Neural progenitor cell (in vitro differentiated cells): ENCODE data around the gene GABRB1. TPM values are rescaled to one million over a fixed set of nuclear protein-coding genes. Genes with fewer than 3 reads are reported as not detected.

Source experiments
- DNase-seq: peaks from one replicate; pipeline ENCODE4 v3.0.0-alpha.2; 2016; ENCODE audit warnings: low spot score
- H2AFZ ChIP-seq: fragments of 200-600 bp; sonication (generic); replicated peaks from 2 replicates; pipeline ENCODE4 v1.6.1; 2016; ENCODE audit warnings: antibody characterized with exemption
- H3F3A ChIP-seq: fragments of 200-600 bp; sonication (generic); 2 replicates; pipeline ENCODE4 v1.6.1; 2016; ENCODE audit warnings: antibody characterized with exemption, low read depth
- H3K27ac ChIP-seq: fragments of 200-600 bp; sonication (generic); 2 replicates; pipeline ENCODE4 v1.5.1; 2016; ENCODE audit warnings: mild to moderate bottlenecking
- H3K27me3 ChIP-seq: fragments of 200-600 bp; sonication (generic); 2 replicates; pipeline ENCODE4 v1.6.1; 2016; ENCODE audit warnings: mild to moderate bottlenecking, moderate library complexity
- H3K36me3 ChIP-seq: fragments of 200-600 bp; sonication (generic); 2 replicates; pipeline ENCODE4 v1.5.1; 2016
- H3K4me1 ChIP-seq: fragments of 200-600 bp; sonication (generic); 2 replicates; pipeline ENCODE4 v1.6.1; 2016; ENCODE audit warnings: mixed run types
- H3K4me2 ChIP-seq: fragments of 200-600 bp; sonication (generic); 2 replicates; pipeline ENCODE4 v1.6.1; 2016
- H3K4me3 ChIP-seq: fragments of 200-600 bp; sonication (generic); 2 replicates; pipeline ENCODE4 v1.5.1; 2016
- H3K79me2 ChIP-seq: fragments of 200-600 bp; sonication (generic); 2 replicates; pipeline ENCODE4 v1.6.1; 2016; ENCODE audit warnings: low read depth
- H3K9ac ChIP-seq: fragments of 200-600 bp; sonication (generic); 2 replicates; pipeline ENCODE4 v1.6.1; 2016
- H3K9me3 ChIP-seq: fragments of 200-600 bp; sonication (generic); 2 replicates; pipeline ENCODE4 v1.5.1; 2016; ENCODE audit warnings: low read depth
- H4K20me1 ChIP-seq: fragments of 200-600 bp; sonication (generic); 2 replicates; pipeline ENCODE4 v1.6.1; 2016; ENCODE audit warnings: low read depth
- H3K27ac Mint-ChIP-seq: 3 replicates; pipeline ENCODE4 v1.8.0; 2021; ENCODE audit warnings: mixed read lengths
- H3K27me3 Mint-ChIP-seq: 2 replicates; pipeline ENCODE4 v1.8.0; 2022; ENCODE audit warnings: low read depth, mild to moderate bottlenecking, inconsistent platforms, moderate library complexity, mixed read lengths; ENCODE audit not compliant: insufficient read depth
- H3K36me3 Mint-ChIP-seq: 3 replicates; pipeline ENCODE4 v1.8.0; 2021; ENCODE audit warnings: mixed read lengths
- H3K4me1 Mint-ChIP-seq: 3 replicates; pipeline ENCODE4 v1.8.0; 2021; ENCODE audit warnings: mixed read lengths
- H3K4me3 Mint-ChIP-seq: 3 replicates; pipeline ENCODE4 v1.8.0; 2021; ENCODE audit warnings: mild to moderate bottlenecking, moderate library complexity, mixed read lengths
- H3K9me3 Mint-ChIP-seq: 3 replicates; pipeline ENCODE4 v1.8.0; 2020; ENCODE audit warnings: mixed read lengths
- EZH2 ChIP-seq: fragments of 200-600 bp; sonication (generic); IDR thresholded peaks from 2 replicates; pipeline ENCODE4 v1.6.1; 2017; ENCODE audit warnings: antibody characterized with exemption, mild to moderate bottlenecking, moderate library complexity
- EZH2phosphoT487 ChIP-seq: fragments of 200-600 bp; sonication (generic); IDR thresholded peaks from 2 replicates; pipeline ENCODE4 v1.6.1; 2017; ENCODE audit warnings: antibody characterized with exemption
- total RNA-seq: library from RNA; depleted of rRNA; stranded (reverse); fragments of >200 nt; gene quantifications from 2 replicates; pipeline ENCODE4 v1.2.3, GENCODE V29; 2015; ENCODE audit warnings: low replicate concordance
- TF ChIP-seq, protein P1 (sequence below): fragments of 200-600 bp; sonication (generic); IDR thresholded peaks from 2 replicates; pipeline ENCODE4 v1.5.1; 2017; ENCODE audit warnings: antibody characterized with exemption, mild to moderate bottlenecking

GABRB1 gene
- total RNA-seq, 1 donor from 2014 or later: not detected

GRCh38 chr4:47391256-47391655 lies 359.9 kb downstream of the GABRB1 start:
- peaks cover 6% of the 10 kb centered on the region for H3K4me1 Mint-ChIP-seq
- Histone ChIP-seq H3K4me3 (no peak overlapping the region), H3K4me2 (no peak overlapping the region), H3K27me3 (no peaks in the 10 kb centered on the region), H3K27ac (no peak overlapping the region), H3K36me3 (no peaks in the 10 kb centered on the region), H3K4me1 (no peaks in the 10 kb centered on the region), H3K79me2 (no peaks in the 10 kb centered on the region), H4K20me1 (no peaks in the 10 kb centered on the region), H3K9me3 (no peaks in the 10 kb centered on the region), H3F3A (no peaks in the 10 kb centered on the region), H2AFZ (no peak overlapping the region), H3K9ac (no peak overlapping the region)
- H3K4me3 Mint-ChIP-seq: no peak overlapping the region
- DNase-seq: no peak
- peaks cover 7% of the 10 kb centered on the region for H3K27me3 Mint-ChIP-seq
- H3K9me3 Mint-ChIP-seq: peaks cover 2% of the 10 kb centered on the region
- H3K27ac Mint-ChIP-seq: no peak overlapping the region
- TF ChIP-seq EZH2 (no peak), EZH2phosphoT487 (no peak)
- TF ChIP-seq, protein P1, sequence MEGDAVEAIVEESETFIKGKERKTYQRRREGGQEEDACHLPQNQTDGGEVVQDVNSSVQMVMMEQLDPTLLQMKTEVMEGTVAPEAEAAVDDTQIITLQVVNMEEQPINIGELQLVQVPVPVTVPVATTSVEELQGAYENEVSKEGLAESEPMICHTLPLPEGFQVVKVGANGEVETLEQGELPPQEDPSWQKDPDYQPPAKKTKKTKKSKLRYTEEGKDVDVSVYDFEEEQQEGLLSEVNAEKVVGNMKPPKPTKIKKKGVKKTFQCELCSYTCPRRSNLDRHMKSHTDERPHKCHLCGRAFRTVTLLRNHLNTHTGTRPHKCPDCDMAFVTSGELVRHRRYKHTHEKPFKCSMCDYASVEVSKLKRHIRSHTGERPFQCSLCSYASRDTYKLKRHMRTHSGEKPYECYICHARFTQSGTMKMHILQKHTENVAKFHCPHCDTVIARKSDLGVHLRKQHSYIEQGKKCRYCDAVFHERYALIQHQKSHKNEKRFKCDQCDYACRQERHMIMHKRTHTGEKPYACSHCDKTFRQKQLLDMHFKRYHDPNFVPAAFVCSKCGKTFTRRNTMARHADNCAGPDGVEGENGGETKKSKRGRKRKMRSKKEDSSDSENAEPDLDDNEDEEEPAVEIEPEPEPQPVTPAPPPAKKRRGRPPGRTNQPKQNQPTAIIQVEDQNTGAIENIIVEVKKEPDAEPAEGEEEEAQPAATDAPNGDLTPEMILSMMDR: no peak
- H3K36me3 Mint-ChIP-seq: no peaks in the 10 kb centered on the region

DNA sequence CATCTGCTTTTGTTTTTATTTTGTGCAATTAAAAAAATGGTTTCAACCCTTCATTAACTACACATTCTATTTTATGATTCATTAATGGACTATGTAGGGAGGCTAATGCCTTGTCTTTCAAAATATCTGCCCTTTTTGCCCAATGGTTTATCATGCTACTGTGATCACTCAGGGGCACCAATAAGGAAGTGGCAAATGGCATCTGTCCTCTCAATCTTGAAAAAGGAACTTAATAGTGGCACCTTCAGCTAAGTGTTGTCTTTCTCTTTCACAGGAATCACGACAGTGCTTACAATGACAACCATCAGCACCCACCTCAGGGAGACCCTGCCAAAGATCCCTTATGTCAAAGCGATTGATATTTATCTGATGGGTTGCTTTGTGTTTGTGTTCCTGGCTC lies 375.0 kb downstream of the GABRB1 start:
- Histone ChIP-seq H3K27ac (no peak overlapping the region), H3K4me3 (no peak overlapping the region), H3K4me2 (no peak overlapping the region), H3K9me3 (no peaks in the 10 kb centered on the region), H3K4me1 (peaks cover 5% of the 10 kb centered on the region), H3K9ac (no peak overlapping the region), H3K79me2 (no peaks in the 10 kb centered on the region), H3K36me3 (no peaks in the 10 kb centered on the region), H2AFZ (no peak overlapping the region), H3K27me3 (no peaks in the 10 kb centered on the region), H3F3A (no peaks in the 10 kb centered on the region), H4K20me1 (no peaks in the 10 kb centered on the region)
- no peaks in the 10 kb centered on the region for H3K9me3 Mint-ChIP-seq
- no peak for DNase-seq
- H3K27me3 Mint-ChIP-seq: no peaks in the 10 kb centered on the region
- H3K36me3 Mint-ChIP-seq: no peaks in the 10 kb centered on the region
- H3K4me1 Mint-ChIP-seq: peaks cover 8% of the 10 kb centered on the region
- TF ChIP-seq EZH2phosphoT487 (no peak), EZH2 (no peak)
- TF ChIP-seq, protein P1: no peak
- H3K4me3 Mint-ChIP-seq: no peak overlapping the region
- no peak overlapping the region for H3K27ac Mint-ChIP-seq

DNA sequence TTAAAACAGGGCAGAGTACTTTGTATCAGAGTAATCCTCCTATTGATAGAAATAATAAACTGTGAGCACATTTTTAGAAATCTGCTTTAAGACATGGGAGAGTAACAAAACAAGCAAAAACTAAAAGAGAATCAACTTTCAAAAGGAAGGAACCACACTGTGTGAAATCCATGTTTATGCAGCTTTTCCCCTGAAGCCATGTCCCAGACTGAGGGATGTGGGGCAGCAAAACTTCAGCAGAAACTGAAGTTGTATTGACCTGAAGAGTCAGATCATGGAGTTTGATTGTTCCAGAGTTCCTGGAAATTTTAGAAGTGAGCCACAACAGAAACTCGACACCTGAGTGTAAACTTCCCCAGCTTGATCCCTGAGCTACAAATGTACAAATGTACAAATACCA lies 378.9 kb downstream of the GABRB1 start:
- no peak overlapping the region for H3K27ac ChIP-seq
- no peak overlapping the region for H3K4me3 ChIP-seq
- no peaks in the 10 kb centered on the region for H4K20me1 ChIP-seq
- Mint-ChIP-seq H3K27me3 (no peaks in the 10 kb centered on the region), H3K4me3 (no peak overlapping the region), H3K36me3 (no peaks in the 10 kb centered on the region), H3K9me3 (no peaks in the 10 kb centered on the region), H3K27ac (no peak overlapping the region), H3K4me1 (peaks cover 27% of the 10 kb centered on the region)
- H3K27me3 ChIP-seq: no peaks in the 10 kb centered on the region
- DNase-seq: no peak
- H3K9ac ChIP-seq: no peak overlapping the region
- TF ChIP-seq EZH2 (no peak), EZH2phosphoT487 (no peak)
- TF ChIP-seq, protein P1: no peak
- no peaks in the 10 kb centered on the region for H3K36me3 ChIP-seq
- no peaks in the 10 kb centered on the region for H3K9me3 ChIP-seq
- peaks cover 5% of the 10 kb centered on the region for H3K4me1 ChIP-seq
- no peaks in the 10 kb centered on the region for H3K79me2 ChIP-seq
- H2AFZ ChIP-seq: peak overlapping the region; percentile 77
- no peak overlapping the region for H3K4me2 ChIP-seq
- no peaks in the 10 kb centered on the region for H3F3A ChIP-seq

- Histone ChIP-seq H3K36me3 (no peaks in the 10 kb centered on the region), H3F3A (no peaks in the 10 kb centered on the region), H4K20me1 (no peaks in the 10 kb centered on the region), H3K9ac (no peak overlapping the region), H3K4me2 (no peak overlapping the region), H2AFZ (no peak overlapping the region), H3K4me1 (no peaks in the 10 kb centered on the region), H3K9me3 (no peaks in the 10 kb centered on the region), H3K27ac (no peak overlapping the region), H3K27me3 (no peaks in the 10 kb centered on the region), H3K4me3 (no peak overlapping the region), H3K79me2 (no peaks in the 10 kb centered on the region)
- TF ChIP-seq EZH2: no peak
- TF ChIP-seq EZH2phosphoT487: no peak
- TF ChIP-seq, protein P1: no peak
- no peak for DNase-seq
- Mint-ChIP-seq H3K27ac (no peak overlapping the region), H3K36me3 (no peaks in the 10 kb centered on the region), H3K9me3 (peaks cover 3% of the 10 kb centered on the region), H3K4me1 (peaks cover 25% of the 10 kb centered on the region), H3K4me3 (no peak overlapping the region), H3K27me3 (no peaks in the 10 kb centered on the region)
Observed at GRCh38 chr4:47413521-47413920, 382.2 kb downstream of the GABRB1 start.
